ENCODE data around the gene LTA. TPM values are rescaled to one million over a fixed set of nuclear protein-coding genes. Genes with fewer than 3 reads are reported as not detected.

LTA gene
- total and polyA plus RNA-seq, 3 donors from 2014 or later = 1.3 to 2.6 (median 2.0) TPM

GRCh38 chr6:31577579-31577966 lies 5.5 kb downstream of the LTA start:
- H3K27me3 ChIP-seq = no peaks in the 10 kb centered on the region
- TF ChIP-seq POLR2A (IDR thresholded peaks at IDR 0.05) = no peak
- no peak for TF ChIP-seq CTCF (IDR thresholded peaks at IDR 0.05)
- no peaks in the 10 kb centered on the region for H3K9me3 ChIP-seq
- H3K4me1 ChIP-seq = no peaks in the 10 kb centered on the region
- no peak overlapping the region for H3K27ac ChIP-seq
- no peaks in the 10 kb centered on the region for H3K36me3 ChIP-seq (ENCODE audit: low read depth, missing control alignments)
- no peak for DNase-seq
- no peak overlapping the region for H3K4me3 ChIP-seq
- 92 to 93% methylated on average over 2 to 3 of the region's 3 CpGs for WGBS, 2 donors
- intact Hi-C loops (cut with DNase I; ENCODE audit: low total_unique reads) = no loop called here

- no peaks in the 10 kb centered on the region for H3K36me3 ChIP-seq (ENCODE audit: low read depth, missing control alignments)
- no peaks in the 10 kb centered on the region for H3K9me3 ChIP-seq
- no peaks in the 10 kb centered on the region for H3K4me1 ChIP-seq
- H3K4me3 ChIP-seq = no peak overlapping the region
- intact Hi-C loops (cut with DNase I; ENCODE audit: low total_unique reads) = no loop called here
- 81 to 84% methylated on average over 12 of the region's 12 CpGs for WGBS, 2 donors
- H3K27me3 ChIP-seq = no peaks in the 10 kb centered on the region
- no peak for DNase-seq
- TF ChIP-seq CTCF (IDR thresholded peaks at IDR 0.05) = no peak
- TF ChIP-seq POLR2A (IDR thresholded peaks at IDR 0.05) = no peak
- no peak overlapping the region for H3K27ac ChIP-seq
Observed at GRCh38 chr6:31578184-31579118, 6.4 kb downstream of the LTA start.

GRCh38 chr6:31579119-31579505 lies 7.0 kb downstream of the LTA start:
- whole genome bisulfite sequencing, 2 donors = 90 to 100% methylated on average over 3 of the region's 3 CpGs
- no peaks in the 10 kb centered on the region for H3K9me3 ChIP-seq
- H3K4me3 ChIP-seq = no peak overlapping the region
- H3K27ac ChIP-seq = no peak overlapping the region
- DNase-seq = no peak
- TF ChIP-seq CTCF (IDR thresholded peaks at IDR 0.05) (no peak), POLR2A (IDR thresholded peaks at IDR 0.05) (no peak)
- no peaks in the 10 kb centered on the region for H3K36me3 ChIP-seq (ENCODE audit: low read depth, missing control alignments)
- no peaks in the 10 kb centered on the region for H3K4me1 ChIP-seq
- no peaks in the 10 kb centered on the region for H3K27me3 ChIP-seq
- intact Hi-C loops (cut with DNase I; ENCODE audit: low total_unique reads) = no loop called here

- H3K27ac ChIP-seq = no peak overlapping the region
Observed at GRCh38 chr6:31579546-31580437, 7.7 kb downstream of the LTA start.

More at GRCh38 chr6:31579546-31580437, 7.7 kb downstream of the LTA start:
- TF ChIP-seq CTCF (IDR thresholded peaks at IDR 0.05) (no peak), POLR2A (IDR thresholded peaks at IDR 0.05) (no peak)
- WGBS, 2 donors = 75 to 80% methylated on average over 8 of the region's 8 CpGs
- no peak for DNase-seq
- H3K4me1 ChIP-seq = no peaks in the 10 kb centered on the region
- intact Hi-C loops (cut with DNase I; ENCODE audit: low total_unique reads) = no loop called here
- H3K36me3 ChIP-seq (ENCODE audit: low read depth, missing control alignments) = no peaks in the 10 kb centered on the region
- H3K4me3 ChIP-seq = peak overlapping the region; percentile 59 to 60
- no peaks in the 10 kb centered on the region for H3K27me3 ChIP-seq
- no peaks in the 10 kb centered on the region for H3K9me3 ChIP-seq
